Measurements from ENCODE around the gene EVX2. TPM values are rescaled to one million over a fixed set of nuclear protein-coding genes. Genes with fewer than 3 reads are reported as not detected.

EVX2 gene
- under 1 TPM in 1 of 3 donors, not detected in 2; 0.12 TPM for total RNA-seq
- long read RNA-seq, donor 1, result 0 reads
- long read RNA-seq, donor 2, result 0 reads

DNA sequence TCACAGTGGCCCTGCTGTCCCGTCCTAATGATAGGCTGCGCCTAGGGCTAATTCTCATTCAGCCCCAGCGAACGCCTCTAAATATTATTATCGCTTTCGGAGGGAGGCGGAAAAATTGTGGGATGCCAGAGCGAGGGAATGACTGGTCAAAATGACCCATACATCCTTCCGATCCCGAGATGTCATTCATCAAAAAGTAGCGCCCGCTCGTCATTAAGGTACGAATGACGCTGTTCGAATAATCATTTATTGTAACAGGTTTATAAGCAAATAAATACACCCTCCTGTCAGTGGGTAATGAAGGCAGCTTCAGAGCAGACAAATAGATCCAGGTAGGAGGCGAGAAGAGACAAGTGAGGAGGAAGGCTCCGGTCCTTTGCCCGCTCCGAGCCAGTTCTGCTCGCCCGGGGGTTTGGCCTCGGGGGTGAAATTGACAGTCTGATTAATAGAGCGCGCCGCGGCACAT lies at the start of gene EVX2:
Gene EVX2, minus strand, starts transcription at position 167 of the 466 bp plus-strand sequence. CDS start 186 bp downstream, outside the sequence.
- ATAC-seq (no peak), DNase-seq (no peak)
- intact Hi-C loops (cut with DNase I, micrococcal nuclease), result loop anchor here in 1 of 2 donors (5.0 to 10.0 kb wide), 2 partner anchors 397 to 719 kb away; no protein-coding TSS in a partner anchor

DNA sequence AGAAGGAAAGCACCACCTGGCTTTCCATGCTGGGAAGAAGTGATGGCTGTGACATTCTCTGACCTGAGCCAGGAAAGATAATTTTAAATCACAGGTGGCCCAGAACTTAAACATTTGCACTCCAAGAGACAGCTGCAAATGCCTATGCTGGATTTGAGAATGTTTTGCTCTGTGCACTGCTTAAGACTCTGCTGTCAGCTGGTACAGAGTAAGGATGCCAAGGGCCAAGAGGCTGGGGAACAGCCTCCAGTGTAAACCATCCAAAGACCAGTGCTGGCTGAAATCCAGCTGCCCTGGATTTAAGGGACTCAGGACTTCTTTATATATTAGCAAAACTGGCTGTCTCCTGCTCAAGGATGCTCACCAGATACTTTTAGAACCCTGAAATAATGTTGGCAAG lies 49.6 kb upstream of the EVX2 start:
- H3K4me1 ChIP-seq (ENCODE audit: low read depth), result peaks cover 11% of the 10 kb centered on the region
- no peak for ATAC-seq
- no peaks in the 10 kb centered on the region for H3K36me3 ChIP-seq (ENCODE audit: low read depth)
- intact Hi-C loops (cut with DNase I, micrococcal nuclease), result no loop called here
- no peak overlapping the region for H3K4me3 ChIP-seq
- H3K9me3 ChIP-seq, result no peaks in the 10 kb centered on the region
- TF ChIP-seq, protein P1, sequence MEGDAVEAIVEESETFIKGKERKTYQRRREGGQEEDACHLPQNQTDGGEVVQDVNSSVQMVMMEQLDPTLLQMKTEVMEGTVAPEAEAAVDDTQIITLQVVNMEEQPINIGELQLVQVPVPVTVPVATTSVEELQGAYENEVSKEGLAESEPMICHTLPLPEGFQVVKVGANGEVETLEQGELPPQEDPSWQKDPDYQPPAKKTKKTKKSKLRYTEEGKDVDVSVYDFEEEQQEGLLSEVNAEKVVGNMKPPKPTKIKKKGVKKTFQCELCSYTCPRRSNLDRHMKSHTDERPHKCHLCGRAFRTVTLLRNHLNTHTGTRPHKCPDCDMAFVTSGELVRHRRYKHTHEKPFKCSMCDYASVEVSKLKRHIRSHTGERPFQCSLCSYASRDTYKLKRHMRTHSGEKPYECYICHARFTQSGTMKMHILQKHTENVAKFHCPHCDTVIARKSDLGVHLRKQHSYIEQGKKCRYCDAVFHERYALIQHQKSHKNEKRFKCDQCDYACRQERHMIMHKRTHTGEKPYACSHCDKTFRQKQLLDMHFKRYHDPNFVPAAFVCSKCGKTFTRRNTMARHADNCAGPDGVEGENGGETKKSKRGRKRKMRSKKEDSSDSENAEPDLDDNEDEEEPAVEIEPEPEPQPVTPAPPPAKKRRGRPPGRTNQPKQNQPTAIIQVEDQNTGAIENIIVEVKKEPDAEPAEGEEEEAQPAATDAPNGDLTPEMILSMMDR (IDR thresholded peaks at IDR 0.05), result no peak
- DNase-seq, result no peak

More for the DNA sequence above, at the start of gene EVX2:
- H3K4me1 ChIP-seq (ENCODE audit: low read depth), result peaks cover 29% of the 10 kb centered on the region
- H3K36me3 ChIP-seq (ENCODE audit: low read depth), result no peaks in the 10 kb centered on the region
- no peaks in the 10 kb centered on the region for H3K9me3 ChIP-seq
- TF ChIP-seq, protein P1 (IDR thresholded peaks at IDR 0.05), result no peak
- H3K4me3 ChIP-seq, result no peak within 1 kb of the TSS

DNA sequence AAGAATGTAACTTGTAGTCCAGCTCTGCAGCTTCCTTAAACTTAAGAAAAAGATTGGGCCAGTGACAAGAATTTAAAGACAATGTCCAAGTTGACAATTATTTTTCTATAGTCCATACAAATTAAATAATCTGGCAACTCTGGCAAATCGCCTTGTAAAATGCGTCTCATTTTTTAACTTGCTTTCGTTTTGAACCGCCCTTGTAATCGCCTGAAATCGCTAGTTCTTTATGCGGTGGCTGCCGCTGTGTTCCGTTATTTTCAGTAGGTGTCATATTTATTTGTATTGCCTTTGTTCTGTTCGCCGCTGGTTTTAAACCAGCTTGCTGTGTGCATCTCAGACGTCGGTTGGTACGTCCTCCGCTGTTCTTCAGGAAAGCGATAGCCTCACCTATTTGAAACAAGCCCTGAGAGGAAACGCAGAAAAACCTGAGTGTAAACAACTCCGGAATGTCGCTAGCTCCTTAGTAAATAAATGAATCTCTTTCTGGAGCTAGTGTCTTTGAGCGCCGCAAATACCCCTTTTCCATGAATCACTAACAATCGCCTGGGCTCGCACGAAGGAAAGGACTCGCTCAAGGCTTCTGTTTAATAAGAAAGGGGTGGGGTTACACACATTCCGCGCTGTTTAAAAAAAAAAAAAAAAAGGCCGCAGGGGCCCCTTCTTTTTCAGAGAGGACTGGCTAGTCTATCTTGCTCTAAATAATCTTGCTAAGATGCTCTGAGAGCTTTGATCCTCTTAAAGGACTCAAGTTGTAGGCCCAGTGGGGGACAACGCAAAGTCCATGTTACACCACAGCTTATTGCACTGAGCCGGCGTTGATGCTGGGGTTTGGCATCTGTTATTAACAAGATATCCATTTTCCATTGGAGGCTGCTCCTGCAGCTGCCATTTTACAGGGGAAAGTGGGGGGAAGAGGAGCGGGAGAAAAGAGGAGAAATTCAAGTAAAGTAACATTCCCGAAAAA lies 48.7 kb upstream of the EVX2 start:
- DNase-seq, result no peak
- H3K4me1 ChIP-seq (ENCODE audit: low read depth), result peaks cover 14% of the 10 kb centered on the region
- no peak for ATAC-seq
- H3K9me3 ChIP-seq, result no peaks in the 10 kb centered on the region
- intact Hi-C loops (cut with DNase I, micrococcal nuclease), result no loop called here
- H3K4me3 ChIP-seq, result no peak overlapping the region
- TF ChIP-seq, protein P1 (IDR thresholded peaks at IDR 0.05), result no peak
- H3K36me3 ChIP-seq (ENCODE audit: low read depth), result no peaks in the 10 kb centered on the region

DNA sequence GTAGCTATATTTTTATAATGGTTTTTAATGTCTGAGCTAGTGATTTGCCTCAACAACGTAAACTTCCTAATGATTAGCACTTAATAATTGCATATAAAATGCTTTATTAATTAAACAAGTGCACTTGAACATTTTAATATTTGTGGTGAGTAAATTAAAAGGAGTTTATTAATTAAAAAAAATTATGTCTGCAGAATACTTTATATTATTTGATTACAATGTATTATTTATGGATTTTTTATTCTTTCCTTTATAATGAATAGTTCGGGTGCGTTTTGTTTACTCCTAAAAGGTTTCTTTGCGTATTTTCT lies 48.0 kb upstream of the EVX2 start:
- ATAC-seq (no peak), DNase-seq (no peak)
- H3K4me1 ChIP-seq (ENCODE audit: low read depth), result peaks cover 17% of the 10 kb centered on the region
- intact Hi-C loops (cut with DNase I, micrococcal nuclease), result no loop called here
- H3K4me3 ChIP-seq, result no peak overlapping the region
- TF ChIP-seq, protein P1 (IDR thresholded peaks at IDR 0.05), result no peak
- H3K9me3 ChIP-seq, result no peaks in the 10 kb centered on the region
- no peaks in the 10 kb centered on the region for H3K36me3 ChIP-seq (ENCODE audit: low read depth)

DNA sequence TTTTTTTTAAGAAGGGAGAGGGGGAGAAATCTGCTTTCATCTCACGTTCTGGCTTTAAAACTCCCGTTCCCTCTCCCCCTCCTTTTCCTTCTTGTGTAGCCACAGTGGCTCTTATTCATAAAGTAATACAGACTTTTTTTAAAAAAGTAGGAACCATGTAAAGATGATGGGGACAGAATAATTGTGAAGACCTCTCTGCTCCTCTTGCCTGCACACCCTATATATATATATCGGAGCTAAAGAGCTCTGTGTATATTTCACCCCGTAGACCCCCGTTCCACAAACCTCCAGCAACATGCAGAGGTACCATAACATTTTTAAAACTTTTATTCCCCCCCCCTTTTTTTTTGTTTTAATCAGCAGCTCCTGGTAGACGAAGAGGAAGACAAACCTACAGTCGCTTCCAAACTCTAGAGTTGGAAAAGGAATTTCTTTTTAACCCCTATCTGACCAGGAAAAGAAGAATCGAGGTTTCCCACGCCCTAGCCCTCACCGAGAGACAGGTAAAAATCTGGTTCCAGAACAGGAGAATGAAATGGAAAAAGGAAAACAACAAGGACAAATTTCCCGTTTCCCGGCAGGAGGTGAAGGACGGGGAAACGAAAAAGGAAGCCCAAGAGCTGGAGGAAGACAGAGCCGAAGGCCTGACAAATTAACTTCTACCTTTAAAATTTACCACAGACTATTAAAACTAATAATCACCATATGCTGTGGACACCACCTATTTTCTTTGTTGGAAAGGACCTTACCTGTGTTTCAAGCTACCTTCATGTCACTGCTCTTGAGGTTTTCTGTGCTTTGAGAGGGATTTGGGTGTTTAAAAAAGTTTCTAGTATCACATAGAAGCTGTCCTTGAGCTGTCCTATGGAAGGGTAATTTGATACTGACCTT lies 47.4 kb upstream of the EVX2 start:
- Histone ChIP-seq H3K4me3 (peak overlapping the region; percentile 36), H3K9me3 (no peaks in the 10 kb centered on the region), H3K36me3 (ENCODE audit: low read depth) (no peaks in the 10 kb centered on the region), H3K4me1 (ENCODE audit: low read depth) (peaks cover 17% of the 10 kb centered on the region)
- TF ChIP-seq, protein P1 (IDR thresholded peaks at IDR 0.05), result no peak
- intact Hi-C loops (cut with DNase I, micrococcal nuclease), result no loop called here
- no peak for ATAC-seq
- no peak for DNase-seq
